GM23338 (cell line): Measurements from ENCODE around the gene TMEM145. TPM values are rescaled to one million over a fixed set of nuclear protein-coding genes. Genes with fewer than 3 reads are reported as not detected.

Source experiments
- ATAC-seq: fragments of 200-7000 bp; cut with Tn5 transposase; 3 replicates; pipeline ENCODE4 v1.9.1; 2020
- DNase-seq: peaks from one replicate; pipeline ENCODE4 v3.0.0-alpha.2; 2015; ENCODE audit warnings: low spot score
- H2AFZ ChIP-seq: fragments of 200-600 bp; sonication (generic); 2 replicates; pipeline ENCODE4 v1.8.0; 2016; ENCODE audit warnings: antibody characterized with exemption, mild to moderate bottlenecking, moderate library complexity
- H3F3A ChIP-seq: fragments of 200-600 bp; sonication (generic); replicated peaks from 2 replicates; pipeline ENCODE4 v1.8.0; 2017; ENCODE audit warnings: antibody characterized with exemption, mixed run types, low read depth
- H3K27ac ChIP-seq: fragments of 200-600 bp; sonication (generic); 2 replicates; pipeline ENCODE4 v1.6.1; 2016; ENCODE audit warnings: low read depth
- H3K27me3 ChIP-seq: fragments of 200-600 bp; sonication (generic); 2 replicates; pipeline ENCODE4 v1.8.0; 2016; ENCODE audit warnings: mild to moderate bottlenecking, mixed run types, moderate library complexity; ENCODE audit not compliant: insufficient read depth
- H3K36me3 ChIP-seq: fragments of 200-600 bp; sonication (generic); 2 replicates; pipeline ENCODE4 v1.8.0; 2016; ENCODE audit warnings: mild to moderate bottlenecking; ENCODE audit not compliant: insufficient read depth
- H3K4me1 ChIP-seq: fragments of 200-600 bp; sonication (generic); 2 replicates; pipeline ENCODE4 v1.8.0; 2016; ENCODE audit warnings: mild to moderate bottlenecking, moderate library complexity; ENCODE audit not compliant: insufficient read depth
- H3K4me2 ChIP-seq: fragments of 200-600 bp; sonication (generic); 2 replicates; pipeline ENCODE4 v1.7.1; 2017; ENCODE audit warnings: mixed run types
- H3K4me3 ChIP-seq: fragments of 200-600 bp; sonication (generic); 2 replicates; pipeline ENCODE4 v1.6.1; 2016; ENCODE audit warnings: mixed run types
- H3K79me2 ChIP-seq: fragments of 200-600 bp; sonication (generic); replicated peaks from 2 replicates; pipeline ENCODE4 v1.8.0; 2017; ENCODE audit warnings: mild to moderate bottlenecking; ENCODE audit not compliant: insufficient read depth
- H3K9me2 ChIP-seq: fragments of 200-600 bp; sonication (generic); 2 replicates; pipeline ENCODE4 v1.8.0; 2017; ENCODE audit not compliant: insufficient read depth
- H4K20me1 ChIP-seq: fragments of 200-600 bp; sonication (generic); replicated peaks from 2 replicates; pipeline ENCODE4 v1.8.0; 2017; ENCODE audit warnings: mild to moderate bottlenecking; ENCODE audit not compliant: insufficient read depth
- H3K27ac Mint-ChIP-seq: 2 replicates; pipeline ENCODE4 v1.8.0; 2020; ENCODE audit warnings: inconsistent platforms, mild to moderate bottlenecking, moderate library complexity, mixed read lengths
- H3K27me3 Mint-ChIP-seq: 3 replicates; pipeline ENCODE4 v1.8.0; 2022; ENCODE audit warnings: low read depth, mild to moderate bottlenecking, moderate library complexity, mixed read lengths, inconsistent platforms; ENCODE audit not compliant: insufficient read depth, poor library complexity
- H3K36me3 Mint-ChIP-seq: 3 replicates; pipeline ENCODE4 v1.8.0; 2021; ENCODE audit warnings: low read depth, mild to moderate bottlenecking, inconsistent platforms, moderate library complexity, mixed read lengths
- H3K4me1 Mint-ChIP-seq: 3 replicates; pipeline ENCODE4 v1.8.0; 2020; ENCODE audit warnings: mild to moderate bottlenecking, inconsistent platforms, mixed read lengths
- H3K4me3 Mint-ChIP-seq: 3 replicates; pipeline ENCODE4 v1.8.0; 2021; ENCODE audit warnings: moderate library complexity, mild to moderate bottlenecking, inconsistent platforms, mixed read lengths
- H3K9me3 Mint-ChIP-seq: 3 replicates; pipeline ENCODE4 v1.8.0; 2020; ENCODE audit warnings: moderate library complexity, mild to moderate bottlenecking, inconsistent platforms, mixed read lengths
- CREB1 ChIP-seq: fragments of 250-450 bp; sonication (Bioruptor Pico); IDR thresholded peaks from 2 replicates; pipeline ENCODE4 v1.5.0; 2020; ENCODE audit warnings: low read depth, mild to moderate bottlenecking, moderate library complexity
- ETS1 ChIP-seq: IDR thresholded peaks from 2 replicates; pipeline ENCODE4 v1.6.1; 2016; ENCODE audit warnings: antibody characterized with exemption
- EZH2 ChIP-seq: fragments of 200-600 bp; sonication (generic); IDR thresholded peaks from one replicate; pipeline ENCODE4 v1.8.0; 2017; ENCODE audit warnings: antibody characterized with exemption, mild to moderate bottlenecking, low read depth; ENCODE audit not compliant: unreplicated experiment
- EZH2phosphoT487 ChIP-seq: fragments of 200-600 bp; sonication (generic); IDR thresholded peaks from one replicate; pipeline ENCODE4 v1.8.1; 2018; ENCODE audit warnings: antibody characterized with exemption; ENCODE audit not compliant: unreplicated experiment
- JUNB ChIP-seq: IDR thresholded peaks from one replicate; pipeline ENCODE4 v1.6.1; 2016; ENCODE audit warnings: antibody characterized with exemption; ENCODE audit not compliant: unreplicated experiment
- NANOG ChIP-seq: IDR thresholded peaks from 2 replicates; pipeline ENCODE4 v1.6.1; 2016; ENCODE audit warnings: antibody characterized with exemption, borderline replicate concordance
- REST ChIP-seq: IDR thresholded peaks from one replicate; pipeline ENCODE4 v1.6.1; 2018; ENCODE audit warnings: antibody characterized with exemption; ENCODE audit not compliant: unreplicated experiment
- STAT1 ChIP-seq: IDR thresholded peaks from one replicate; pipeline ENCODE4 v1.6.1; 2016; ENCODE audit warnings: antibody characterized with exemption; ENCODE audit not compliant: unreplicated experiment
- ZNF114 ChIP-seq: fragments of 250-450 bp; sonication (Bioruptor Pico); IDR thresholded peaks from 2 replicates; pipeline ENCODE4 v1.5.0; 2020; ENCODE audit warnings: mild to moderate bottlenecking, moderate library complexity
- ZNF331 ChIP-seq: fragments of 250-450 bp; sonication (Bioruptor Pico); IDR thresholded peaks from 2 replicates; pipeline ENCODE4 v1.5.0; 2020; ENCODE audit warnings: low read depth, mild to moderate bottlenecking, moderate library complexity
- polyA plus RNA-seq: library from polyadenylated mRNA; unstranded; fragments of >200 nt; fragmentation: Nextera tagmentation; extraction: Ambion mirVana; gene quantifications from 2 replicates; pipeline ENCODE4 v1.2.1, GENCODE V29; 2016
- total RNA-seq: library from RNA; depleted of rRNA; stranded (reverse); fragments of >200 nt; shearing (Covaris generic); gene quantifications from 2 replicates; pipeline ENCODE4 v1.2.3, GENCODE V29; 2014
- TF ChIP-seq, protein P1 (sequence below), 2 experiments: fragments of 200-600 bp in 1 of 2; sonication (generic) in 1 of 2; conservative IDR thresholded peaks; 2 replicates each; pipeline versions ENCODE4 v1.5.1 to v1.6.1; 2016 to 2017; ENCODE audit warnings: antibody characterized with exemption in 2 of 2, low read depth in 2 of 2, mild to moderate bottlenecking in 2 of 2, moderate library complexity in 1 of 2

The TMEM145 gene
- total and polyA plus RNA-seq, 2 experiments from 2014 or later = 1.9 to 5.4 TPM

GRCh38 chr19:42274065-42274682 is 38.9 kb upstream of the TMEM145 start (continued):
- TF ChIP-seq CREB1 (CRISPR knock-in tag) (no peak), EZH2phosphoT487 (no peak), ZNF114 (CRISPR knock-in tag) (no peak), STAT1 (no peak), JUNB (no peak), ETS1 (no peak)
- TF ChIP-seq, protein P1, sequence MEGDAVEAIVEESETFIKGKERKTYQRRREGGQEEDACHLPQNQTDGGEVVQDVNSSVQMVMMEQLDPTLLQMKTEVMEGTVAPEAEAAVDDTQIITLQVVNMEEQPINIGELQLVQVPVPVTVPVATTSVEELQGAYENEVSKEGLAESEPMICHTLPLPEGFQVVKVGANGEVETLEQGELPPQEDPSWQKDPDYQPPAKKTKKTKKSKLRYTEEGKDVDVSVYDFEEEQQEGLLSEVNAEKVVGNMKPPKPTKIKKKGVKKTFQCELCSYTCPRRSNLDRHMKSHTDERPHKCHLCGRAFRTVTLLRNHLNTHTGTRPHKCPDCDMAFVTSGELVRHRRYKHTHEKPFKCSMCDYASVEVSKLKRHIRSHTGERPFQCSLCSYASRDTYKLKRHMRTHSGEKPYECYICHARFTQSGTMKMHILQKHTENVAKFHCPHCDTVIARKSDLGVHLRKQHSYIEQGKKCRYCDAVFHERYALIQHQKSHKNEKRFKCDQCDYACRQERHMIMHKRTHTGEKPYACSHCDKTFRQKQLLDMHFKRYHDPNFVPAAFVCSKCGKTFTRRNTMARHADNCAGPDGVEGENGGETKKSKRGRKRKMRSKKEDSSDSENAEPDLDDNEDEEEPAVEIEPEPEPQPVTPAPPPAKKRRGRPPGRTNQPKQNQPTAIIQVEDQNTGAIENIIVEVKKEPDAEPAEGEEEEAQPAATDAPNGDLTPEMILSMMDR (conservative IDR thresholded peaks at IDR 0.05; ENCODE audit: low read depth in 2 of 2) = no peak

GRCh38 chr19:42275103-42275502 is 38.0 kb upstream of the TMEM145 start:
- H3K4me1 Mint-ChIP-seq = peaks cover 27% of the 10 kb centered on the region
- Histone ChIP-seq H3K9me2 (no peaks in the 10 kb centered on the region), H3K36me3 (no peaks in the 10 kb centered on the region), H3K4me3 (no peak overlapping the region), H3K4me1 (peaks cover 5% of the 10 kb centered on the region; the same call in 1 of the 2 replicates), H3F3A (peaks cover 5% of the 10 kb centered on the region; the same call in 1 of the 2 replicates), H3K27me3 (no peaks in the 10 kb centered on the region), H3K27ac (no peak overlapping the region), H4K20me1 (0 out of 2 replicates have a peak, but pooled peaks cover 3% of the 10 kb centered on the region), H2AFZ (no peak overlapping the region), H3K79me2 (no peaks in the 10 kb centered on the region; the same call in 1 of the 2 replicates), H3K4me2 (no peak overlapping the region)
- peaks cover 6% of the 10 kb centered on the region for H3K27me3 Mint-ChIP-seq
- no peaks in the 10 kb centered on the region; the same call in 2 of the 3 replicates for H3K9me3 Mint-ChIP-seq
- ATAC-seq = no peak
- no peak for TF ChIP-seq ETS1
- TF ChIP-seq, protein P1 (conservative IDR thresholded peaks at IDR 0.05; ENCODE audit: low read depth in 2 of 2) = no peak
- TF ChIP-seq ZNF331 = no peak
- TF ChIP-seq EZH2 = no peak
- TF ChIP-seq NANOG = no peak
- no peak for TF ChIP-seq STAT1
- TF ChIP-seq ZNF114 (CRISPR knock-in tag) = no peak
- TF ChIP-seq REST = no peak
- H3K4me3 Mint-ChIP-seq = no peak overlapping the region; the same call in 2 of the 3 replicates
- no peak overlapping the region; the same call in 1 of the 2 replicates for H3K27ac Mint-ChIP-seq
- DNase-seq = no peak
- H3K36me3 Mint-ChIP-seq = peaks cover 13% of the 10 kb centered on the region; the same call in 2 of the 3 replicates
